NCI-H2081 (cell line): Measurements from ENCODE around the gene TMEM176B.
A peak's percentile ranks its signal among the peaks of the same experiment; 100 is the strongest.

Experiments used
- DNase-seq, 2 experiments: peaks; one replicate each; lab custom pipeline; 2025; lab: John Stamatoyannopoulos, UW

The TMEM176B gene

GRCh38 chr7:150799741-150800580 lies at the start of gene TMEM176B:
TSS of gene TMEM176B (minus strand) at chr7:150800364. CDS start at chr7:150796569, 3,795 bp downstream.
- peak; percentile 13 to 67 for DNase-seq

- no peak for DNase-seq
Measured at GRCh38 chr7:150849204-150849775, 49.1 kb upstream of the TMEM176B start.

DNA sequence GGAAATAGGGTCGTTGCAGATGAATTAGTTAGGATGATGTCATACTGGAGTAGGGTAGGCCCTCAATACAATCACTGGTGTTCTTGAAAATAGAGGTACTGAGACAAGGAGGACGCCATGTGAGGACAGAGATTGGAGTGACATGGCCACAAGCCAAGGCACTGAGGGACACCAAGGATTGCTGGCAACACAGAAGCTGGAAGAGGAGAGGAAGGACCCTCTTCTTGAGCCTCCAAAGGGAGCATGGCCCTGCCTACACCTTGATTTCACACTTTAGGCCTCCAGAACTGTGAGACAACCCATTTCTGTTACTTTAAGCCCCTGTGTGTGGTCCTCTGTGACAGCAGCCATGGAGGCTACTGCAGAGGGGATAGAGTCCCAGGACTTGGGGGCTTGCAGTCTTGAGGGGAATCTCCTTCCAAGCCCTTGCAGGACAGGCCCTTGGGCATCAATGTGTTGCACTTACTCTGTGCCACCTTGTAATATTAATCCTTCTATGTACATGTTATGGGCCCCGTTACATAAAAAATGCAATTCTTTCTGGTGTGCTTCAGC lies 48.5 kb upstream of the TMEM176B start:
- no peak for DNase-seq

GRCh38 chr7:150848111-150848510 lies 47.9 kb upstream of the TMEM176B start:
- DNase-seq: no peak

- DNase-seq: no peak
Measured at GRCh38 chr7:150847536-150847935, 47.4 kb upstream of the TMEM176B start.

DNA sequence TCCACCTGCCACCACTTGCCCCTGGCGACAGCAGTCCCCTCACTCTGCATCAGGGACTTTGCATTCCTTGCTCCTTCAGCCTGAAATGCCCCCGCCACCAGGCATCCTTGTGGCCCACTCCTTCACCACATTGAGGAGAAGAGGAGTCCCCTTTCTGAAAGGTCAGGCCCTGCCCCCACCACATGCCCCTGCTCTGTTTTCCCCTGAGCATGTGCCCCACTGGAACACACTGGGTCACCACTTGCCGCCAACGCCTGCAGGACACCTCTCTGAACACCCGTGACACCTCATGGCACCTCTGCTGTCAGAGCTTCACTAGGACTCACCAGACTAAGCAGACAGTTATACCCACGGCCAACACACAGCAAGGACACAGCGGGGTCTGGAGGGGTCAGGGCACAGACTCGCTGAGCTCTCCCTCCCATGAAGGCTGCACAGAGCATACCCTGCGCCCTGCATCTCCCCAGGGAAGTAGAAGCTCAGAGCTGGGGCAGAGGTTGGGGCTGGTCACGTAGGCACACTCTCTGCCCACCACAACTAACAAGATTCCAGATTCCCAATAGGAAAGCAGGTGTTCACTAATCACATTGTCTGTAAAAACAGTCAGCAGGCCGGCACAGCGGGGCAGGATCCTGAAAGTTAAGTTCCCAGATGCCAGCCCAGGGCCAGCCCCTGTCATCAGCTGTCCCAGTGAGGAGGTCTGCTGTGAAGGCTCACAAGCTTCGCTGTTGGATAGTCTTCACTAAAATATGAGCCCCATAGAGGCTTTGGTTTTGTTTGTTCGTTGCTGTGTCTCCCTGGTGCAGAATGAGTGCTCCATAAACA lies 46.3 kb upstream of the TMEM176B start:
- no peak for DNase-seq

DNA sequence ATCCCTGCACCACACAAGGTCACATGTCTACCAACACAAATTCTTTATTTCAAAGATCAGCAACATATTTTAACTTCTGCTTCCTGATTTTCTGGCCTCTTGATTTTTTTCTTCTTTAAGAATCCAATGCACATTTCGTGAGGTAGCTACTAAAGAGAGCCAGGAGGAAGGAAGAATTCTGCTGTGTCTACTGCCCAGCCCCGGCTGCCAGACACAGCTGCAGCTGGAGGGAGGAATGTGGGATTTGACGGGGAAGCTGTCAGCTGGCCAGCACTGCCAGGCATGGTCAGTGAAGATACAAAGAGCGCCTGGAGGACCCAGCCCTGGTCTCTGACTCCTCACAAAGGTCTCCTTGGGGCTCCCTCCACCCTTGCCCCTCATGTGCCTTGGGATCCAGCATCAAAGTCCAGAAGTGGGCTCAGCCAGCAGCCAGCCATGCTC lies 45.3 kb upstream of the TMEM176B start:
- no peak for DNase-seq

GRCh38 chr7:150842716-150843115 lies 42.6 kb upstream of the TMEM176B start:
- no peak for DNase-seq

DNA sequence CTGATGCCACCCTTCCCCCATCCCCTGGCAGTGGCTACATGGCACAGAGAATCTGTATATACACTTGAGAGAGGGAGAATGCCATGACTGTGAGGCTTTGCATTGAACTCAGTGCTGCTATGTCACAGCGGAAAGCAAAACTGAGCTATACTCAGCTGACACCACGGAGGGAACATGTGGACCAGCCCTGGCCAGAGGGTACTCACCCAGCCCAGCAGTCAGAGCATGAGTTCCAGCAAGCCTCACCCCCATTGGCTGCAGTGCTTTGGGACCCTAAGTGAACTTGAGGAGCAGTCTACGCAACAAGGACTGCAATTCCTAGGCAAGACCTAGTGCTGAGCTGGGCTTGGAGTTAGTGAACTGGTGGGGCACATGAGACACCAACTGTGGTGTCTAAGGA lies 41.9 kb upstream of the TMEM176B start:
- no peak for DNase-seq

- no peak for DNase-seq
Measured at GRCh38 chr7:150838965-150839650, 38.9 kb upstream of the TMEM176B start.

DNA sequence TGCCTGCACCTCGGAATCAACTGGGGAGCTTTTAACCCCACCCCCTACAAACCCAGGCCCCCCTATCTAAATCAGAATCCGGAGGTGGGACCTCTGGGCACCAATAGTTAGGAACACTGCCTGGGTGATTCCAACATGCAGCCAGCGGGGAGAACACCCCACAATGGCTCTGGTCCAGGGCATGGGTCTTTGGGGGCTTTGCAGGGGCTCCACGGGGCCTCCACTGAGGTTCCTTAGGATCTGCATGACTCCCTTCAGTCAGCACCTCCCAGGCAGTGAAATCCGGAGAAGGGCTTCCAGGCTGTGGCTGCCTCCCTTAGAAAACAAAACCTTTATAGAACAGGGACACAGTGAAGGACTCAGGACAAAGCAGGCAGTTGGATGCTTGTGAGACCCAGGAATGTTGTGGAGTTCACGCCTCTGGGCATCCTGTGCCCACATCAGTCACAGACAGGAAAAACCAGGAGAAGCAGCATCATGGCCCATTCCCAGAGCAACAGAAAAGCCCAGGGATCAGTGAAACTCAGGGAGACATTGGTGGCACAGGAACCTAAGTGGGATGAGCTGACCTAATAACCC lies 35.6 kb upstream of the TMEM176B start:
- no peak for DNase-seq

DNA sequence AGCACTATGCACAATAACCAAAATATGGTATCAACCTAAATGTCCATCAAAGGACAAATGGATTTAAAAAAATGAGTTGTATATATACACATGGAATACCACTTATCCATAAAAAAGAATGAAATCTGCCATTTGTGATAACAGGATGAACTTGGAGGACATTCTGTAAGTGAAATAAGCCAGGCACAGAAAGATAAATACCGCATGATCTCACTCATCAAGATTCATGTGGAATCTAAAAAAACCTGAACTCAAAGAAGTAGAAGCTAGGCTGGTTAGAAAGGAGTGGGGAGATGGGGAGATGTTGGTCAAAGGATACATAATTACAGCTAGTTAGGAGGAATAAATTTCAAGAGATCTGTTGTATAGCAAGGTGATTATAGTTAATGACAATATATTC lies 34.9 kb upstream of the TMEM176B start:
- DNase-seq: no peak

DNA sequence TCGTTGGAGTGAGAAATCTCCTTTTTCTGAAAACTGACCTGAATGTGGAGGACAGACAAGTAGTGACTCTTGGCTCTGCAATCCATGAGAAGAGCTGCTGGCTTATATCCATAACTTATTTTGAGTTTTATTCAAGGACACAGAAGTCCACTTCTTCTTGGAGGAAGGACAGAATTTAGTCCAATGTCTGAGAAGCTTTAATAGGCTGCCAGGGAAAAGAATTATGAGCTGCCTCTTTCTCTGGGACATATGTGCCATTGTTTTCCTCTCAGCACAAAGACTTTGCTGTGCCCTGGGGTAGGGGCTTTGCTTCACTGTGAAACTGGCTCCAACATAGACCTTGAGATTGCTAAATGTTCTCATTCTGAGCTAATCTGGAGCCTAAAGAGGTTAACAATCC lies 31.7 kb upstream of the TMEM176B start:
- DNase-seq: no peak

- DNase-seq: peak; percentile 34 to 35
Measured at GRCh38 chr7:150830937-150831336, 30.8 kb upstream of the TMEM176B start.

- no peak for DNase-seq
Measured at GRCh38 chr7:150829426-150829825, 29.3 kb upstream of the TMEM176B start.

DNA sequence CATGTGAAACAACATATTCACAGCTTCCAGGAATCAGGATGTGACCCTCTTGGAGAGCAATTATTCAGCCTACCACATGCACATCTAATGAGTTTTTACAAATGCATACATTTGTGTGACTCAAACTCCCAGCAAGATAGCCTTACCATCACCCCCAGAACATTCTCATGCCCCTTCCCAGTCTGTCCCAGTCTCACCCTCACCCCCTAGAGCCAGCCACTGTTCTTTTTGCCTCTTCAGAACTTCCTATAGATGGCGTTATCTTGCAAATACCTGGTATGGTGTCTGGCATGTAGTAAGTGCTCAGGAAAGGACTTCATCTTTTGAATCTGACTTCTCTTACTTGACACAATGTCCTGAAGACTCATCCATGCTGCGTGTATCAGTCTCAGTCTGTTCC lies 28.2 kb upstream of the TMEM176B start:
- no peak for DNase-seq

- no peak for DNase-seq
Measured at GRCh38 chr7:150826061-150826849, 26.1 kb upstream of the TMEM176B start.

DNA sequence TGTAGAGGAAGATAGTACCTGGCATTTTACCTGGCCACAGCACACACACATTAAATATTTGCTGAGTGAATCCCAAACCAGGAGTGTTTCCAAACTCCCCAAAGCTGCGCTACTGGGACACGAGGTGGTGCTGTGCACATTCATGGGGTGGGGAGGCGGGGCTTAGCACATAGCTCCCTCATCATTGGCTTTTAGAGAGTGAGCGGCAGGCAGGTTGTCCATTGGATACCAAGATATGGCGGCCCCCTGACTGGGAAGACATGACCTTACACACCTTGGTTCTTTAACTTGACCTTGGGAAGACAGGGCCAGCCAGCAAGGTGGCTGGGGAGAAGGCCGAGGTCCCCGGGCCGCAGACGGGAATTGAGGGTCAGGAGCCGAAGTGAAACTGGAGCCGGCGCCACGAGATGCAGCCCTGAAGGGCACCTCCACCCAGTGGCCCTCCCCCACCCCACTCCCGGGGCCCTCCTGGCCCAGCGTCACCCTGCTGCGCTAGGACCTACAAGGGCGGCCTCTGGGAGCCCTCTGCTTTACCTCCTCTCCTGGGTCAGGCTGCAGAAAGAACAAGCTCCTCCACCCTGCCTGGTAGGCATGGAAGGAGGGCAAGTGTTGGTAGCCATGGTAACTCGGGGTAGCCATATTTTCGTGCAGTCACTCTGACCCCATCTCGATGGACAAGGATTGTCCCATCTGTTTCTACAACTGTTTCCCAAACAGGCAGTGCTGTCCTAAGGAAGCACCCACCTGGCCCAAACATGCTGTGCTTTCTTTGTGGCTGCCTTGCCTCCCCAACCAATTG lies 24.4 kb upstream of the TMEM176B start:
- no peak for DNase-seq

- no peak for DNase-seq
Measured at GRCh38 chr7:150823484-150824126, 23.4 kb upstream of the TMEM176B start.
